Gastrocnemius medialis (tissue), 4 donors: ENCODE data around the gene SLC5A10.

Experiments
- CTCF ChIP-seq, 5 experiments: fragments of 450-650 bp in 3 of 5; fragments of 200-600 bp in 2 of 5; sonication (generic) in 2 of 5; IDR thresholded peaks in 4 of 5; conservative IDR thresholded peaks in 1 of 5; 1 replicate in 4 of 5; 2 replicates in 1 of 5; pipeline ENCODE4 v1.5.1; 2016 to 2019; ENCODE audit warnings: antibody characterized with exemption in 5 of 5, mild to moderate bottlenecking in 3 of 5, moderate library complexity in 3 of 5
- POLR2A ChIP-seq, 2 donors: fragments of 450-650 bp; IDR thresholded peaks; one replicate each; pipeline ENCODE4 v1.6.1; 2017; ENCODE audit warnings: antibody characterized with exemption in 2 of 2, mild to moderate bottlenecking in 2 of 2, moderate library complexity in 2 of 2

GRCh38 chr17:18946536-18946935, 5.4 kb upstream of the SLC5A10 start:
- no peak for TF ChIP-seq CTCF (IDR thresholded peaks at IDR 0.05 in 4 of 5, conservative IDR thresholded peaks at IDR 0.05 in 1 of 5)
- no peak for TF ChIP-seq POLR2A (IDR thresholded peaks at IDR 0.05)
